ENCODE measurements around the gene DERA. TPM values are rescaled to one million over a fixed set of nuclear protein-coding genes. Genes with fewer than 3 reads are reported as not detected.

The DERA gene
- total RNA-seq, 1 donor from 2014 or later = 7.2 TPM

- no peak for DNase-seq
These were observed 165.9 kb downstream of the DERA start for GRCh38 chr12:16076970-16077522.

GRCh38 chr12:16086462-16086861 is 175.3 kb downstream of the DERA start:
- DNase-seq = no peak

- DNase-seq = no peak
These were observed 175.8 kb downstream of the DERA start for GRCh38 chr12:16086942-16087341.

Other genes starting within 250 kb of the DERA start
- gene EPS8, start 121.9 kb upstream of the DERA start, total RNA-seq = 110 TPM
- 66.8 TPM for gene STRAP, start 28.9 kb upstream of the DERA start, total RNA-seq

Data from occipital lobe (tissue), 2 donors.